NCI-H1417 (cell line): ENCODE measurements around the gene TPSD1.
"Not testable (repeated sequence)": the region's sequence is repeated elsewhere in the genome, so short reads cannot be mapped to it uniquely, and the experiment has no call there.

Source experiments
- DNase-seq, 3 experiments: peaks; one replicate each; lab custom pipeline; 2025; lab: John Stamatoyannopoulos, UW

The TPSD1 gene

DNA sequence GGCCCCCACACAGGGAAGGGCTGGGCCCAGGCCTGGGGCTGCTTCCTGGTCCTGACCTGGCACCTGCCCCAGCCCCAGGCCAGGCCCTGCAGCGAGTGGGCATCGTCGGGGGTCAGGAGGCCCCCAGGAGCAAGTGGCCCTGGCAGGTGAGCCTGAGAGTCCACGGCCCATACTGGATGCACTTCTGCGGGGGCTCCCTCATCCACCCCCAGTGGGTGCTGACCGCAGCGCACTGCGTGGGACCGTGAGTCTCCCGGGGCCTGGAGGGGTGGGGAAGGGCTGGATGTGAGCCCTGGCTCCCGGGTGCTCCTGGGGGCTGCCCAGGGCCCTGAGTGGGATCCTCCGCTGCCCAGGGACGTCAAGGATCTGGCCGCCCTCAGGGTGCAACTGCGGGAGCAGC is 14.8 kb upstream of the TPSD1 start:
- not testable (repeated sequence) for DNase-seq

DNA sequence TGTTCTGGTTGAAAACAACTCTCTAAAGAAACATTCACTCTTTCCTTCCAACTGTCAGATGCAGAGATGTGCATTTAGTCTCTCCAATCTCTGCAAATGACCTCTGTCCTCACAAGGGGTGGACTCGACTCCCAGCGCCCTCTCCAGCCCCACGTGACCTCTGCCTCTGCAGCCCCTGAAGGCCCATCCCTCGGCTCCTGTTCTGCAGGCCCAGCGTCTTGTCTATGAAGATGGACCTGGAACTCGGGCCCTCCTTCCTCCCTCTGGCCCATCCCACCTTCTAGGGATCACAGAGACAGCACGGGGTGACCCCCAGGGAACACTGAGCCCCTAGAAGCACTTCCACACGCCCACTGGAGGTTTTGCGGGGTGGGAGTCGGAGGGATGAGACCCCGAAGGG is 12.5 kb upstream of the TPSD1 start:
- DNase-seq = not testable (repeated sequence)

DNA sequence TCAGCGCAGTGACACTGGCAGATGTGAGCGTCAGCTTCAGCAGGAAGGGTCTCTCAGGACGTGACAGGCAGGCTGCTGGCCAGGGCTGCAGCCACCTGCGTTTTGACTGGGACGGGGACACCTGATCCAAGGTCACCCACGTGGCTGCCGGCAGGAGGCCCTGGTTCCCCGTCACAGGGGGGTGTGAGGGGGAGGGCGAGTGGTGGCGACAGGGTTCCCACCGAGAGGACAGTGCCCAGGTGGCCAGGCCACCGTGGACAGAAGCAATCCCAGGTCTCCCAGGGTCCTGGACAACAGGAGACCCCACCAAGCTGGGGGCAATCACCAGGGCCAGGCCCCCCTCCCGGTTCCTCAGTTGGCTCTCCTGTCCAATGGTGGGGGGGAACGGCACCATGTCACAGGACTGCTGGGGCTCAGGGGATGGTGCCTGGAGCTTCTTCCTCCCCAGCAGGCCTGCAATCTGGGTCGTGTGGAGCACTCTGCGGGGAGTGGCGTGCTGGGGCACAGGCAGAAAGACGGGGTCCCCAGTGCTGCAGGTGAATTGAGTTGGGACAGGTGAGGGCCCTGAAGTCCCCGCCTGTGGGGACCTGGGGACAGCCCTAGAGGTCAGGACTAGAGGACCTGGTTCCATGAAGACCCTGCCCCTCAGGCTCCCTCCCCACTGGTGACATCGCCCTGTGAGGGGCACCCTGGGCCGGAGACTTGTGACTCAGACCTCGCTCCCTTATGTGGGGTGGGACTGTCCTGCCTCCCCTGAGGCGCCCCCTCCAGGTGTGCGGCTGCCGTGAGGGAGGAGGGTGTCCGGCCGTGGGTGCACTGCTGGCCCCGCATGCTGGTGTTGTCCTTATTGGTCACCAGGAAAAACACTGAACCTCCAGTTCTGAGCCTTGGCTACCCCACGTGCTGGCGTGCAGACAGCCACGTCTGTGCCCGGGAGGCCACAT is 11.7 kb upstream of the TPSD1 start:
- not testable (repeated sequence) for DNase-seq

DNA sequence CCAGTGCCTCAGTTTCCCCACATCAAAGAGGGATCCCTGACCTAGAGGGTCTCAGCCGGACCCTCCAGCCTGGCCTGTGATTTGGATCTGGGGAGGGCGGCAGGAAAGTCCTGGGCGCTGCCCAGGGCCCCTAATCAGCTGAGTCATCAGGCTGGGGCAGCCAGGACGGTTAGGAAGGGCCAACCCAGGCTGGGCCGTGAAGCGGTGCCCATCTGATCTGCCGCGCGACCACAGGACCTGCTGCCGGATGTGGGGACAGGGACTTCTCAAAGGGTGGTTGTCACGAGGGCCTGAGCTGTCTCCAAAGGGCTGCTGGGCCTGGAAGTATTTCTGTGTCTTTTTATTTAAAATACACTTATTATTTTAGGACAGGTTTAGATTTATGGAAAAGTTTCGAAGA is 11.0 kb upstream of the TPSD1 start:
- DNase-seq = no peak

DNA sequence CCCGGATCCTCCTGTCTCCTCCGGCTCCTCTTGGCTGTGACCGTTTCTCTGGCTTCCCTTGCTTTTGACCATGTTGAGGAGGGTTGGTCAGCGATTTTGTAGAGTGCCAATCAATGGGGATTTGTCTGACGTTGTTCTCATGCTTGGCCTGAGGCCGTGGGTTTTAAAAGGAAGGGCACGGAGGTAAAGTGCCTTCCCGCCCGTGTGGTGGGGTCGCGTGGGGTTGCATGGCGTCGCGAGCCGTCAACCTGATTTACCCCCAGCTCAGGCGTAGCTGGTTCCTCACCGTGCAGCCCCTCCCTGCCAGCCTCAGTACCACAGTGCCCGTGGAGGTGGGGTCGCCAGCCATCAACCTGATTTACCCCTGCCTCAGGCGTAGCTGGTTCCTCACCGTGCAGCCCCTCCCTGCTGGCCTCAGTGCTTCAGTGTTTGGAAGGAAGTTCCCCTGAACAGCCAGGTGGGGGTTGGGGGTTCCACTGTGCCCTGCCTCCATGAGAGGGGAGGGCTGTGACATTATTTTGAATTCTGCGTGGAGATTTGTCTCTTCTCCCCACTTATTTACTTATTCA is 10.3 kb upstream of the TPSD1 start:
- no peak for DNase-seq

DNA sequence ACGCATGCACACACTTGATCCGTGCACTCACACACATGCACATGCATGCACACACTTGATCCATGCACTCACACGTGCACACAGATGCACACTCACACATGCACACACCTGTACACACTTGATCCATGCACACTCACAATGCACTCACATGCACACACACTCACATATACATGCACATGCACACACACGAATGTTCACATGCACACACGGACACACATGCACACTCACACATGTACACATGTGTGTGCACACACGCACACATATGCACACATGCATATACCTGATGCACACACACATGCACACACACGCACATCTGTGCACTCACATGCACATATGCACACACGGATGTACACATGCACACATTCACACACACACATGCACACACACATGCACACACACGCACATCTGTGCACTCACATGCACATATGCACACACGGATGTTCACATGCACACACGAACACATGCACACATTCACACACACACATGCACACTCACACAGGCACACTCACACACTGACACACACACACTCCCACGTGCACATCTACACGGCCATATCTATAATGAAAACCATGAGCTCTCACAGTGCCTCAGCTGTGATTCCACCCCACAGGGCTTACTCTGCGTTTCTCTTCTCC is 7.8 kb upstream of the TPSD1 start:
- DNase-seq = not testable (repeated sequence)

DNA sequence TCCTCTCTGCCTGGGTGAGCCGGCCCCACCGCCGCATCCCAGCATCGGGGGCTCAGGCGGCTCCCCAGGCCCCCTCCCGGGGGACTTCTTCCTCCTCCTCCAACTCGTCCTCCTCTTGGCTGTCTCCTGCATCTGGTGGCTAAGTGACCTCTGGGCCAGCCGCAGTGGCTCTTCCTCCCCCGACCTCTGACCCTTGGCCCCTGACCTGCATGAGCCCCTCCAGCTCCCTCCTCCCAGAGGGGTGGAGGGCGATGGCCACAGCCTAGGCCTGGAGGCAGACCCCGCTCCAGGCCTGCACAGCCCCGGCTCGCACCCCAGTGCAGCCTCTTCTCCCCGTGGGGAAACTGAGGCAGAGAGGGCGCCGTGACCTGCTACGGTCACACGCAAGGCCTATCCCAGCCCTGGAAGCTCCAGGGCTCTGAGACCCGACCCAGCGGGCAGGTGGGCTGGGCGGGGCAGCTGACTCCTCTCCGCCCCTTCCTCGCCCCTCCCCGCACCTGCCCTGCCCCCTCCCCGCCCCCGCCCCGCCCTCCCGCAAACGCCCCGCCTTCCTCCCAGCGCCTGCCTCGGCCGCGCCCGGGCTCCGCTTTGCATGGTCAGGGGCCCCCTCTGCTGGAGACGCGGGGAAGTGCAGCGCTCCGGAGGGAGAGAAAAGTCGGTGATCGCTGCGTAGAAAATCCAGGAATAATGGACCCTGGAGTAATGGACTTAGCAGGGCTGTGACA is 6.7 kb upstream of the TPSD1 start:
- not testable (repeated sequence) for DNase-seq

DNA sequence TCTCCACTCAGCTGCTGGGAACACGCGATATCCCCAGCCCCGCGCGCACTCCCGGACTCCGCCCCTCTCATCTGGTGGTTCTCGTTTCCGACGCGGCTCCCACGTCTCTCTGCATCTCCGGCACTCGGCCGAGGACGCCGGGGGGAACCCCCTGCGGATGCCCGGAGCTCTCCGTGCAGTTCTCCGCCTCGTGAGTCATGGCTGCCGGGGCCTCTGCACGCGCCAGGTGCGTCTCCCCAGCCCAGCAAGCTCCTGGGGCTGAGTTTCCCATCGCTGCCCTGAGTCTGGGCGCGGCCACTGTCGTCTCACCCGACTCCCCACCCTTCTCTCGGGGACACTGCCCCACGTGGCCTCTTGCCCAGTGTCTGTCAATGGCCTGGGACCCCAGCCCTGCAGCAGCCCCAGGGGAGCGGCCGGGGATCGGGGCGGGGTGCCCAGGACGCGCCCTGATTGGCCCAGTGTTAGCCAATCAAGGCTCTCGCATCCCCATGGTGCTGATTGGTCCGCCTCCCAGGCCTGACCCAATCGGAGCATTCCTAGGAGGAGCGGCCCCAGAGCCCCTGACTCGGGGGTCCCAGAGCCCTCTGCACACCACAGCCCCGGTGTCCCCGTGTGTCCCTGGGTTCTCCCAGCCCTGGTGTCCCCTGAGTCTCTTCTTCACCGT is 2.0 kb upstream of the TPSD1 start:
- not testable (repeated sequence) for DNase-seq

DNA sequence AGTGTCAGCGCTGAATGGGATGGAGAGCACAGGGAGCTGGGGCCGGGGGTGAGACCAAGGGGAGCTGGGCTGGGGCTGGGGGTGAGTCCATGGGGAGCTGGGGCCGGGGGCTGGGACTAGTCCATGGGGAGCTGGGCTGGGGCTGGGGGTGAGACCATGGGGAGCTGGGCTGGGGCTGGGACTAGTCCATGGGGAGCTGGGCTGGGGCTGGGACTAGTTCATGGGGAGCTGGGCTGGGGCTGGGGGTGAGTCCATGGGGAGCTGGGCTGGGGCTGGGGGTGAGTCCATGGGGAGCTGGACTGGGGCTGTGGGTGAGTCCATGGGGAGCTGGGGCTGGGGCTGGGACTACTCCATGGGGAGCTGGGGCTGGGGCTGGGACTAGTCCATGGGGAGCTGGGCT is 1.0 kb upstream of the TPSD1 start:
- DNase-seq = not testable (repeated sequence)

DNA sequence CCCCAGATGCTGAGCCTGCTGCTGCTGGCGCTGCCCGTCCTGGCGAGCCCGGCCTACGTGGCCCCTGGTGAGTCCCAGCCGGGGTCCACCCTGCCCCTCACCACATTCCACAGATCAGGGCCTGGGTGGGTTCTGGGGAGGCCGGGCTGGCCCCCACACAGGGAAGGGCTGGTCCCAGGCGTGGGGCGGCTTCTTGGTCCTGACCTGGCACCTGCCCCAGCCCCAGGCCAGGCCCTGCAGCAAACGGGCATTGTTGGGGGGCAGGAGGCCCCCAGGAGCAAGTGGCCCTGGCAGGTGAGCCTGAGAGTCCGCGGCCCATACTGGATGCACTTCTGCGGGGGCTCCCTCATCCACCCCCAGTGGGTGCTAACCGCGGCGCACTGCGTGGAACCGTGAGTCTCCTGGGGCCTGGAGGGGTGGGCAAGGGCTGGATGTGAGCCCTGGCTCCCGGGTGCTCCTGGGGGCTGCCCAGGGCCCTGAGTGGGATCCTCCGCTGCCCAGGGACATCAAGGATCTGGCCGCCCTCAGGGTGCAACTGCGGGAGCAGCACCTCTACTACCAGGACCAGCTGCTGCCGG is 516 bp downstream of the TPSD1 start:
- not testable (repeated sequence) for DNase-seq

DNA sequence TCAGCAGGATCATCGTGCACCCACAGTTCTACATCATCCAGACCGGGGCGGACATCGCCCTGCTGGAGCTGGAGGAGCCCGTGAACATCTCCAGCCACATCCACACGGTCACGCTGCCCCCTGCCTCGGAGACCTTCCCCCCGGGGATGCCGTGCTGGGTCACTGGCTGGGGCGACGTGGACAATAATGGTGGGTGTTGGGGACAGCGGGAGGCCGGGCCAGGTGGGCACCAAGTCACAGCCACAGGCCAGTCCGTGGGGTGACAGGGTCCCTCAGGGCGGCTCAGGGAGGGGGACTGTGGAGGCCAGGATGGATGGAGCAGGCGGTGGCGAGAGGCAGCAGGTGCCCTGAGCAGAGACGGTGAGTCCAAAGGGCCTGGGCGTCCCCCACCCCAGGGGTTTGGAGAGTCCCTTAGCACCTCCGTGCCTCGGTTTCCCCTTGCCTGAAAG is 1.0 kb downstream of the TPSD1 start:
- DNase-seq = no peak

DNA sequence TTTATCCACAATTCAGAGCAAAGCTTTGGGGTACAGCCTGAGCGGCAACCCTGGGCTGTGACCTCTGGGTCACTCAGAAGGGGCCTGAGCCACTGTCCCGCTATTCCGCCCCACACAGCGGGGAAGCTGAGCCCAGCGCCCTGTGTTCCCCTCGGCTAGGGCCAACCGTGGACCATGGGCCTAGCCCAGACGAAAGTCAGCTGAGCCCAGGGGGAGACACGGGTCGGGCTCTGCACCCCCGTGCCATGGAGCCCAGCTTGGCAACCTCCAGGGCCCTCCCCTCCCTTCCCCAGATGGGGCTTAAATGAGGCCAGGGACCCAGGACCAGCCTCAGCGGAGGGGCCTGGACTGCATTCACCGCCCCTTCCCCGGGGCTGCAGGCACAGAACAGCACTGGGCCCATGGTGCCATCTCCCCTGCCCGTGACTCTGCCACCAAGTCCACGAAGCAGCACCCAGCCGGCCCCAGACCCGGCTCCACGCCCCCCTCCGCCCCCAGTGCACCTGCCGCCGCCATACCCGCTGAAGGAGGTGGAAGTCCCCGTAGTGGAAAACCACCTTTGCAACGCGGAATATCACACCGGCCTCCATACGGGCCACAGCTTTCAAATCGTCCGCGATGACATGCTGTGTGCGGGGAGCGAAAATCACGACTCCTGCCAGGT is 1.8 kb downstream of the TPSD1 start:
- no peak for DNase-seq

DNA sequence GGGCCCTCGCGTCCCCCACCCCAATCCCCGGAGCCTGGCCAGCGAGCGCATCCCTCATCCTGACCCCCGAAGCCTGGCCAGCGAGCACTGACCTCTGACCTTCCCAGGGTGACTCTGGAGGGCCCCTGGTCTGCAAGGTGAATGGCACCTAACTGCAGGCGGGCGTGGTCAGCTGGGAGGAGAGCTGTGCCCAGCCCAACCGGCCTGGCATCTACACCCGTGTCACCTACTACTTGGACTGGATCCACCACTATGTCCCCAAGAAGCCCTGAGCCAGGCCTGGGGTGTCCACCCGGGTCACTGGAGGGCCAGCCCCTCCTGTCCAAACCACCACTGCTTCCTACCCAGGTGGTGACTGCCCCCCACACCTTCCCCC is 2.3 kb downstream of the TPSD1 start:
- no peak for DNase-seq

DNA sequence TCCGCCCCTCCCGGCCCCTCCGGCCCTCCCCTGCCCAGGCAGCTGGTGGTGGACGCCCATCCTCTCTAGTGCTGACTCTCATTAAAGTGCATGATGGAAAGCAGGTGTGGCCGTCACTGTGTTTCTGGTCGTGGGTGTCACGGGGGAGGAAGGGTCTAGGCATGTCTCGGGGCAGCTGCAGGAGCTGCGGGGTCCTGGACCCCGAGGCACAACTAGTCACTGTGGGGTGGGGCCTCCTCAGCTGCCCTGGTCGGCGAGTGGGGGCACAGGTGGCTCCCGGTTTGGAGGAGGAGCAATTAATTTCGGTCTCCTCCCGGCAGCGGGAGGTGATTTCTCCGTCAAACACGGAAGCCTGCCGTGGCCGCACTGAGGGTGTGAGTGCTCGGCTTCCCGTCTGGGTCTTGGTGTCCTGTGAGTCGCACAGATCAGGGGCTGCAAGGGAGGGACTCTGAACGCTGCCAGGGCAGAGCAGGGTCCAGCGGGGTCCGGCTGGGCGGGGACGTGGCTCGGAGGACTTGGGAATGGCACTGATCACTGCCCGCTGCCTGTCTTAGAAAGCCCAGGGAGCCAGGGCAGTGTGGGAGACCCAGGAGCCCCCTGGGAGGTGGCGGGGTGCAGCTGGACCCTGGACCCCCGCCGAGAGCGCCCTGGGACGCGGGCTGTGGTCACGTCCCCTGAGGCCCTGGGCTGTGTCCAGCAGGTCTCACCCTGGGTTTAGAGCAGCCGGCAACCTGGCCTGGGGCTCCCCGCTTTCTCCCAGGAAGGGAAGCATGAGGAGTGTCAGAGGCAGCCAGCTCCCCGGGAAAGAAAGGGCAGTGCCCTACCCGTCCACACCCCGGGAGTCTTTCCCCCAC is 3.3 kb downstream of the TPSD1 start:
- peak; percentile 53 to 86 (median 80) for DNase-seq

DNA sequence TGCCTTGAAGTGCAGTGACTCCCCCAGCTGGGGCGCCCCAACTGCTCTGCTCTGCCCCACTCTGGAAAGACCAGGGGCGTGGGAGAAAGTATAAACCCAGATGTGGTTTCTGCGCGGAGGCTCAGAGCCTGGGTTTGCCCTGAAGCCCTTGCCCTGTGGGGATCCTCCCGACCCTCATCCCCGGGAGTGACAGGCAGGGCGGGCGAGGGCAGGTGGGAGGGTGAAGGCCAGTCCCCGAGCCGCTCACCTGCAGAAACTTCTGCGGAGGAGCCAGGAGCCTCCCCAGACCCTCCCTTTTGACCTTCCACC is 3.8 kb downstream of the TPSD1 start:
- DNase-seq = no peak

DNA sequence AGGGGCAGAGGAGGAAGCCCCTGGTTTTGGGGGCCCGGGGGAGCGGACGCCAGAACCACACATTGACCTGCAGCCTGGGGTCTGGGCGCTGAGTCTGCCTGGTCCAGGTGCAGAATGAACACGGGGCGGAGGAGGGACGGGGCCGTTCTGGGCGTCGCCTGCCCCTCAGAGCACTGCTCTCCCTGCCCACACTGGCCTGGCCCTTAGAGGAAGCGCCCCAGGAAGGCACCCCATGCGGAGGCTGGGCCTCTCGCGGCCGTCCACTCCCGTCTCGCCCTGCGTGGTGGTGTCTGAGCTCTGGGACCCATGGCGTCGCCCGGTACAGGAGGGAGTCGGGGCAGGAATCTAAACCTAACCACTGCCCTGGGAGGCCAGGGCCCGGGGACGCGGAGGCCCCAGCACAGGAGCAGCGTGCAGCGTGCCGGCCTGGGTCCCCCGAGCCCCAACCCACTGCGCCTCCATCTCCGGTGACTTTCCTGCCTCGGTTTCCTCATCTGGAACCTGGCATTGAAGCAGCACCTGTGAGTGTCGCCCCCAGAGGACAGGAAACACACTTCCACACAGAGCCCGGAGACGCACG is 4.3 kb downstream of the TPSD1 start:
- no peak for DNase-seq

DNA sequence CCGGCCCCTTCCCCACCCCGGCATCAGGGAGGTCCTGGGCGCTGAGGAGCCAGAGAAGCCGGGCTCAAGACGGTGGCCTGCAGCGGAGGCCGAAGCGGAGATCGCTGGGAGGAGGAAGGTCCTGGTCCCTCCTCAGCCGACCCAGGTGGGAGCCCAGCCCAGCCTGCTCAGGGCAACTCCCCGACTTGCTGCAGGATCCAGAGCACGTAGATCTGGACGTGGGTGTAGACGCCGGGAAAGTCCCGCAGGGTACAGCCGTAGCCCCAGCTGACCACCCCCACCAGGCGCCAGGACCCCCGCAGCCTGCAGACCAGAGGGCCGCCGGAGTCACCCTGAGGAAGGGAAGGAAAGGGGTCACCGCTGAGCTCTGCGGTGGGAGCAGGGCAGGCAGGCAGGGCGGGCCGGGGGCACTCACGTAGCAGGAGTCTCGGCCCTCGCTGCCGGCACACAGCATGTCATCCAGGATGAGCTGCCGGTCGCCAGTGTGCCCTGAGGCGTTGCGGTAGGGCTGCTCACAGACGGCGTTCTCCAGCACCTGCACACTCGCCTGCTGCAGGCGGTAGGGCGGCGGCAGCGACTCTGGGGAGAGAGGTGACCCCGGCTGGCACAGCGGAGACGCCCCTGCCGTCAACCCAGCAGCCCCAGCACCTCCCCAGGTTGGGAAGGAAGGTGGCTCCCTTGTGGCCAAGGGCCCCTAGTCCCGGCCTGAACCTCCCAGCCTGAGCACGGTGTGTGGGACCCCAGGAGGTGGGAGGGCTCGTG is 5.4 kb downstream of the TPSD1 start:
- peak in 2 of 3 experiments; percentile 60 to 66 for DNase-seq

DNA sequence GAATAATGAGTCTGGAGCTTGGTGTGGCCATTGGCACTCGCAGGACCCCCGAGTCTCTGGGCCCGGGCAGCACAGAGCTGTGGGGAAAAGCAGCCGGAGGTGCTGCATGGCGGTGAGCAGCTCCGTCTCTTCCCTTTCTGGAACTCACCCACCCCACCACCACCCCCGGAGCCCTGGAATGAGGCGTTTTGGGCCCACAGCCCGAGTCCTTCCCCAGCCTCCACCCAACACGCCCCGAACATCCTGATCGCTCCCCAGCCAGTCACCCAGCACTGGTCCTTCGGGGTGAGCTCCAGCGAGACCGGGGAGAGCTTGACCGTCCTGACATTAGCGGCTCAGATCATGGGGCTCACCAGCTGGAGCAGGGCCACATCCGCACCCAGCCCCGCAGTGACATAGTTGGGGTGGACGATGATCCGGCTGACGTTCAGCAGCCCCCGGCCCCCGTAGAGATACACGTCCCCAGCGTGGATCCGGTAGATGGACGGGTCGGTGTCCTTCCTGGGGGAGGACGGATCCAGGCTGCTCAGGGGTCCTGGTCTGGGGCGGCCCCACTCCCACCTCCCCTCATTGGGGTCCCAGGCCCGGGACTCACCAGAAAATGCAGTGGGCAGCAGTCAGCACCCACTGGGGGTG is 6.5 kb downstream of the TPSD1 start:
- DNase-seq = no peak
